Breast epithelium (tissue), 4 donors: ENCODE results near the gene COL23A1. TPM values are rescaled to one million over a fixed set of nuclear protein-coding genes. Genes with fewer than 3 reads are reported as not detected.

Source experiments
- DNase-seq, 2 donors: peaks; one replicate each; pipeline ENCODE4 v3.0.0-alpha.2; 2019; ENCODE audit warnings: low spot score in 2 of 2
- H3K27ac ChIP-seq, 2 donors: fragments of 200-600 bp; sonication (generic) in 1 of 2; one replicate each; pipeline ENCODE4 v1.5.1; 2016 to 2019; ENCODE audit warnings: mild to moderate bottlenecking in 1 of 2
- H3K27me3 ChIP-seq, 2 donors: fragments of 200-600 bp; sonication (generic) in 1 of 2; one replicate each; pipeline versions ENCODE4 v1.5.1 to v1.6.0; 2017 to 2019; ENCODE audit warnings: control low read depth in 1 of 2, mild to moderate bottlenecking in 1 of 2
- H3K36me3 ChIP-seq: fragments of 200-600 bp; one replicate; pipeline ENCODE4 v1.5.1; 2019
- H3K4me1 ChIP-seq, 2 donors: fragments of 200-600 bp; sonication (generic); one replicate each; pipeline ENCODE4 v1.5.1; 2016 to 2019; ENCODE audit warnings: control low read depth in 1 of 2
- H3K4me3 ChIP-seq, 3 donors: fragments of 200-600 bp; sonication (generic); 1 replicate in 2 of 3; 2 replicates in 1 of 3; pipeline ENCODE4 v1.5.1; 2016 to 2019; ENCODE audit warnings: mild to moderate bottlenecking in 3 of 3, moderate library complexity in 2 of 3
- H3K9me3 ChIP-seq, 2 donors: fragments of 200-600 bp; sonication (generic) in 1 of 2; one replicate each; pipeline ENCODE4 v1.5.1; 2016 to 2019; ENCODE audit warnings: control low read depth in 1 of 2
- POLR2A ChIP-seq: fragments of 450-650 bp; IDR thresholded peaks from one replicate; pipeline ENCODE4 v1.6.1; 2016; ENCODE audit warnings: antibody characterized with exemption, mild to moderate bottlenecking, moderate library complexity
- POLR2AphosphoS5 ChIP-seq, 3 donors: sonication (generic); formaldehyde crosslinking; IDR thresholded peaks; one replicate each; pipeline ENCODE4 v1.6.1; 2017; ENCODE audit warnings: antibody characterized with exemption in 3 of 3
- intact Hi-C: fragments of 100-400 bp; cut with DNase I; formaldehyde crosslinking; loops from one replicate; pipeline ENCODE4 v1.15.1; 2023; ENCODE audit warnings: low total_unique reads
- total RNA-seq, 3 donors: library from RNA; depleted of rRNA; stranded (reverse); fragments of >200 nt; gene quantifications; one replicate each; pipeline ENCODE4 v1.1.0, GENCODE V29; 2016
- TF ChIP-seq, protein P1 (sequence below), 3 donors: fragments of 450-650 bp; IDR thresholded peaks; one replicate each; pipeline ENCODE4 v1.5.1; 2016 to 2017; ENCODE audit warnings: antibody characterized with exemption in 3 of 3, mild to moderate bottlenecking in 3 of 3, moderate library complexity in 3 of 3

COL23A1 gene
- total RNA-seq, 3 donors from 2014 or later, result 0.32 to 3.3 (median 2.6) TPM

GRCh38 chr5:178544166-178544834 lies 45.9 kb downstream of the COL23A1 start:
- H3K27me3 ChIP-seq, result no peaks in the 10 kb centered on the region
- H3K4me1 ChIP-seq, result no peaks in the 10 kb centered on the region
- H3K4me3 ChIP-seq, result no peak overlapping the region
- no peak overlapping the region for H3K27ac ChIP-seq
- intact Hi-C loops, result loop anchor here (5.0 kb wide), 1 partner anchor 93 kb away; no protein-coding TSS in a partner anchor
- DNase-seq, result no peak
- no peaks in the 10 kb centered on the region for H3K9me3 ChIP-seq
- TF ChIP-seq POLR2A (no peak), POLR2AphosphoS5 (IDR thresholded peaks at IDR 0.05) (no peak)
- TF ChIP-seq, protein P1, sequence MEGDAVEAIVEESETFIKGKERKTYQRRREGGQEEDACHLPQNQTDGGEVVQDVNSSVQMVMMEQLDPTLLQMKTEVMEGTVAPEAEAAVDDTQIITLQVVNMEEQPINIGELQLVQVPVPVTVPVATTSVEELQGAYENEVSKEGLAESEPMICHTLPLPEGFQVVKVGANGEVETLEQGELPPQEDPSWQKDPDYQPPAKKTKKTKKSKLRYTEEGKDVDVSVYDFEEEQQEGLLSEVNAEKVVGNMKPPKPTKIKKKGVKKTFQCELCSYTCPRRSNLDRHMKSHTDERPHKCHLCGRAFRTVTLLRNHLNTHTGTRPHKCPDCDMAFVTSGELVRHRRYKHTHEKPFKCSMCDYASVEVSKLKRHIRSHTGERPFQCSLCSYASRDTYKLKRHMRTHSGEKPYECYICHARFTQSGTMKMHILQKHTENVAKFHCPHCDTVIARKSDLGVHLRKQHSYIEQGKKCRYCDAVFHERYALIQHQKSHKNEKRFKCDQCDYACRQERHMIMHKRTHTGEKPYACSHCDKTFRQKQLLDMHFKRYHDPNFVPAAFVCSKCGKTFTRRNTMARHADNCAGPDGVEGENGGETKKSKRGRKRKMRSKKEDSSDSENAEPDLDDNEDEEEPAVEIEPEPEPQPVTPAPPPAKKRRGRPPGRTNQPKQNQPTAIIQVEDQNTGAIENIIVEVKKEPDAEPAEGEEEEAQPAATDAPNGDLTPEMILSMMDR (IDR thresholded peaks at IDR 0.05), result no peak
- H3K36me3 ChIP-seq, result no peaks in the 10 kb centered on the region

DNA sequence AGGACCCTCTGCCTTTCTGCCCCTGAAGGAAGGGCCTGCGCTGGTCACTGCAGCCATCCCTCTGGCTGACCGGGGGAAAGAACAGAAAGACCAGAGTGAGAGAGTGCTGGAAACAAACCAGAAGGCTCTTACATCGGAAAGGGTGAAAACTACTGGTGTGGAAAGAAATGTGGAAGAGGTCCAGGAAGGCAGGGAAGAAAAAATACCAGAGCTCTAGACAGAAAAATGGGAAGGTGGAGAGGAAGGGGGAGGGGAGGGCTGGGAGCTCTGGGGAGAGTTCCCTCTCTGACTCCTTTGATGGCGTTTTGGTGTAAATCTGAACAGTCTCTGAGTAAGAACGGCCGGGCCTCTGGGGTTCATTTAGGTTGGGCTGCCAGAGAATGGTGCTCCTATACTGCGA lies 47.7 kb downstream of the COL23A1 start:
- Histone ChIP-seq H3K4me3 (no peak overlapping the region), H3K27ac (no peak overlapping the region), H3K27me3 (no peaks in the 10 kb centered on the region), H3K36me3 (no peaks in the 10 kb centered on the region), H3K4me1 (no peaks in the 10 kb centered on the region), H3K9me3 (no peaks in the 10 kb centered on the region)
- no peak for DNase-seq
- intact Hi-C loops, result loop anchor here (5.0 kb wide), 1 partner anchor 95 kb away; no protein-coding TSS in a partner anchor
- TF ChIP-seq POLR2AphosphoS5 (IDR thresholded peaks at IDR 0.05), result no peak
- TF ChIP-seq, protein P1 (IDR thresholded peaks at IDR 0.05), result no peak
- TF ChIP-seq POLR2A, result no peak

DNA sequence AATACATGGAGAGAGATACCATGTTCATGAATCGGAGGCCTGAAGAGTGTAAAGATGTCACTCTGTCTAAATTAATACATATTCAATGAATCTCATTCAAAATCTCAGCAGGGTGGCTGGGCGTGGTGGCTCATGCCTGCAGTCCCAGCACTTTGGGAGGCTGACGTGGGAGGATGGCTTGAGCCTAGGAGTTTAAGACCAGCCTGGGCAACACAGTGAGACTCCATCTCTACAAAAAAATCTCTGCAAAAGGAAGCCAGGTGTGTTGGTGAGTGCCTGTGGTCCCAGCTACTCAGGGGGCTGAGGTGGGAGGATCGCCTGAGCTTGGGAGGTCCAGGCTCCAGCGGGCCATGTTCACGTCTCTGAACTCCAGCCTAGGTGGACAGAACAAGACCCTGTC lies 49.7 kb downstream of the COL23A1 start:
- DNase-seq, result no peak
- TF ChIP-seq, protein P1 (IDR thresholded peaks at IDR 0.05), result no peak
- no peak for TF ChIP-seq POLR2AphosphoS5 (IDR thresholded peaks at IDR 0.05)
- no peak for TF ChIP-seq POLR2A
- H3K27ac ChIP-seq, result no peak overlapping the region
- no peaks in the 10 kb centered on the region for H3K9me3 ChIP-seq
- no peaks in the 10 kb centered on the region for H3K27me3 ChIP-seq
- H3K36me3 ChIP-seq, result no peaks in the 10 kb centered on the region
- intact Hi-C loops, result loop anchor here (5.0 kb wide), 1 partner anchor 97 kb away; no protein-coding TSS in a partner anchor
- no peak overlapping the region for H3K4me3 ChIP-seq
- no peaks in the 10 kb centered on the region for H3K4me1 ChIP-seq

DNA sequence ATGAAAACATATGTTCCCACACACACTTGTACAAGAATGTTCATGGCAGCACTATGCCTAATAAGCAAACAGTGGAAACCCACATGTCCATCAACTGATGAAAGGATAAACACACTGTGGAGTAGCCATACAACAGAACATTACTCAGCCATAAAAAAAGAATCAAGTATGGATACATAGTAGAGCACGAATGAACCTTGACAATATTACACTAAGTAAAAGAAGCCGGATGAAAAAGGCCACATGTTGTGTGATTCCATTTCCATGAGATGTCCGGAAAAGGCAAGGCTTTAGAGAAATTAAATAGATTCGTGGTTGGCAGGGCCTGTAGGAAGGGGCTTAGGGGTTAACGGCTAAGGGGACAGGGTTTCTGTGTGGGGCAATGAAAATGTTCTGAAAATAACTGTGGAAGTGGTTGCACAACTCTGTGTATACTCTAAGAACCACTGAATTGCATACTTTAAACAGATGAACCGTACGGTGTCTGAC lies 51.4 kb downstream of the COL23A1 start:
- Histone ChIP-seq H3K4me1 (no peaks in the 10 kb centered on the region), H3K27me3 (no peaks in the 10 kb centered on the region), H3K9me3 (no peaks in the 10 kb centered on the region), H3K36me3 (no peaks in the 10 kb centered on the region), H3K4me3 (no peak overlapping the region), H3K27ac (no peak overlapping the region)
- intact Hi-C loops, result no loop called here
- TF ChIP-seq POLR2A, result no peak
- TF ChIP-seq, protein P1 (IDR thresholded peaks at IDR 0.05), result no peak
- TF ChIP-seq POLR2AphosphoS5 (IDR thresholded peaks at IDR 0.05), result no peak
- no peak for DNase-seq
